Stomach (tissue), 9 donors: ENCODE measurements around the gene CCDC51. TPM values are rescaled to one million over a fixed set of nuclear protein-coding genes. Genes with fewer than 3 reads are reported as not detected.

Experiments used
- DNase-seq, 2 donors: peaks; one replicate each; pipeline versions ENCODE4 v3.0.0 to v3.0.0-alpha.2; 2013 to 2019
- H3K27ac ChIP-seq, 5 donors: fragments of 200-600 bp in 4 of 5; sonication (generic) in 4 of 5; one replicate each; pipeline ENCODE4 v1.5.1; 2013 to 2019; ENCODE audit warnings: mild to moderate bottlenecking in 1 of 5, moderate library complexity in 1 of 5
- H3K27me3 ChIP-seq, 3 donors: fragments of 200-600 bp; sonication (generic); one replicate each; pipeline ENCODE4 v1.5.1; 2017 to 2019; ENCODE audit warnings: mixed run types in 1 of 3
- H3K36me3 ChIP-seq, 4 donors: fragments of 200-600 bp; sonication (generic); 1 replicate in 3 of 4; 2 replicates in 1 of 4; pipeline ENCODE4 v1.5.1; 2016 to 2019
- H3K4me1 ChIP-seq, 4 donors: fragments of 200-600 bp; sonication (generic); one replicate each; pipeline ENCODE4 v1.5.1; 2016 to 2019
- H3K4me3 ChIP-seq, 4 donors: fragments of 200-600 bp; sonication (generic) in 3 of 4; one replicate each; pipeline ENCODE4 v1.5.1; 2016 to 2019; ENCODE audit warnings: mild to moderate bottlenecking in 1 of 4
- H3K9me3 ChIP-seq, 4 donors: fragments of 200-600 bp; sonication (generic); one replicate each; pipeline ENCODE4 v1.5.1; 2016 to 2019
- CTCF ChIP-seq, 7 experiments: fragments of 450-650 bp in 4 of 7; fragments of 200-600 bp in 3 of 7; sonication (generic) in 3 of 7; IDR thresholded peaks; one replicate each; pipeline ENCODE4 v1.5.1; 2016 to 2019; ENCODE audit warnings: antibody characterized with exemption in 7 of 7, control low read depth in 2 of 7, mild to moderate bottlenecking in 1 of 7
- EP300 ChIP-seq: sonication (generic); formaldehyde crosslinking; IDR thresholded peaks from one replicate; pipeline ENCODE4 v1.6.1; 2017; ENCODE audit warnings: antibody characterized with exemption
- POLR2A ChIP-seq, 4 donors: fragments of 450-650 bp; IDR thresholded peaks; one replicate each; pipeline ENCODE4 v1.6.1; 2016; ENCODE audit warnings: antibody characterized with exemption in 4 of 4, control low read depth in 2 of 4, mild to moderate bottlenecking in 1 of 4, moderate library complexity in 1 of 4
- POLR2AphosphoS5 ChIP-seq, 3 donors: sonication (generic); formaldehyde crosslinking; IDR thresholded peaks; one replicate each; pipeline ENCODE4 v1.6.1; 2016; ENCODE audit warnings: antibody characterized with exemption in 3 of 3
- WGBS, 5 donors: extraction: QIAGEN DNeasy Blood & Tissue Kit in 3 of 5; methylation state at CpG; one replicate each; pipeline versions ENCODE4 v1.1.5 to v1.1.7; 2013 to 2018; 5-methylcytosine and 5-hydroxymethylcytosine counted together
- intact Hi-C: fragments of 100-400 bp; cut with DNase I; formaldehyde crosslinking; loops from one replicate; pipeline ENCODE4 v1.15.1; 2023; ENCODE audit warnings: low total_unique reads
- polyA plus RNA-seq, 3 donors: library from polyadenylated mRNA; stranded (reverse); fragments of 200-250 nt; gene quantifications; one replicate each; pipeline ENCODE4 v1.2.3, GENCODE V29; 2013
- total RNA-seq, 5 donors: library from RNA; depleted of rRNA; stranded (reverse); fragments of >200 nt; gene quantifications; one replicate each; pipeline versions ENCODE4 v1.1.0 to v1.2.3, GENCODE V29; 2014 to 2016
- donor health status: healthy with polysubstance abuse.
- donor health status: Bipolar disorder and iron deficiency.
- donor health status: healthy.

The CCDC51 gene
- total and polyA plus RNA-seq, 8 donors: 1.8 to 12.5 (median 8.3) TPM

GRCh38 chr3:48446425-48447193 is 6.7 kb upstream of the CCDC51 start, which contains the start of gene ATRIP:
ATRIP (plus strand) TSS chr3:48446737; CDS start chr3:48446846, 109 bp downstream.
- H3K4me3 ChIP-seq: peak within 1 kb of the TSS; percentile 75 to 93 (median 79)

GRCh38 chr3:48446043-48446424 is 6.1 kb upstream of the CCDC51 start:
- Histone ChIP-seq H3K4me3 (peak overlapping the region; percentile 75 to 93 (median 79)), H3K9me3 (no peaks in the 10 kb centered on the region), H3K4me1 (peaks cover 24 to 51% (median 42%) of the 10 kb centered on the region in 4 donors), H3K36me3 (peaks cover 4 to 46% (median 43%) of the 10 kb centered on the region in 4 donors), H3K27me3 (no peaks in the 10 kb centered on the region), H3K27ac (peak overlapping the region; percentile 57 to 97 (median 93))
- DNase-seq: no peak
- WGBS, 5 donors: 9 to 16% (median 14%) methylated on average over 6 of the region's 6 CpGs
- intact Hi-C loops: no loop called here
- TF ChIP-seq EP300 (no peak), CTCF (IDR thresholded peaks at IDR 0.05) (no peak), POLR2AphosphoS5 (IDR thresholded peaks at IDR 0.05) (no peak), POLR2A (IDR thresholded peaks at IDR 0.05) (no peak)

More at GRCh38 chr3:48446425-48447193, 6.7 kb upstream of the CCDC51 start, which contains the start of gene ATRIP:
- Histone ChIP-seq H3K9me3 (no peaks in the 10 kb centered on the region), H3K4me1 (peaks cover 19 to 46% (median 36%) of the 10 kb centered on the region in 4 donors), H3K27me3 (no peaks in the 10 kb centered on the region), H3K36me3 (peaks cover 4 to 50% (median 47%) of the 10 kb centered on the region in 4 donors), H3K27ac (peak within 1 kb of the TSS; percentile 86 to 97 (median 93))
- intact Hi-C loops: no loop called here
- peak in 2 of 4 donors; percentile 22 to 72 for TF ChIP-seq POLR2A (IDR thresholded peaks at IDR 0.05)
- peak; percentile 96 to 99 (median 97) for TF ChIP-seq POLR2AphosphoS5 (IDR thresholded peaks at IDR 0.05)
- TF ChIP-seq EP300: no peak
- TF ChIP-seq CTCF (IDR thresholded peaks at IDR 0.05): no peak
- peak; percentile 92 to 97 for DNase-seq
- 0 to 1% (median 0%) methylated on average over 19 to 91 of the region's 91 CpGs for WGBS, 5 donors

- H3K4me3 ChIP-seq: peak overlapping the region in 2 of 4 donors; percentile 75 to 82
- TF ChIP-seq CTCF (IDR thresholded peaks at IDR 0.05): no peak
- TF ChIP-seq POLR2A (IDR thresholded peaks at IDR 0.05): no peak
- no peak for TF ChIP-seq POLR2AphosphoS5 (IDR thresholded peaks at IDR 0.05)
- TF ChIP-seq EP300: no peak
- H3K9me3 ChIP-seq: no peaks in the 10 kb centered on the region
- peaks cover 27 to 57% (median 44%) of the 10 kb centered on the region in 4 donors for H3K4me1 ChIP-seq
- DNase-seq: no peak
- intact Hi-C loops: no loop called here
- H3K27ac ChIP-seq: peak overlapping the region in 1 of 5 donors; percentile 96
- no peaks in the 10 kb centered on the region for H3K27me3 ChIP-seq
- peaks cover 4 to 40% (median 37%) of the 10 kb centered on the region in 4 donors for H3K36me3 ChIP-seq
- 58 to 71% (median 60%) methylated on average over 6 of the region's 6 CpGs for WGBS, 5 donors
Measured at GRCh38 chr3:48445277-48445882, 5.5 kb upstream of the CCDC51 start.

- intact Hi-C loops: no loop called here
- Histone ChIP-seq H3K36me3 (peaks cover 4 to 37% (median 35%) of the 10 kb centered on the region in 4 donors), H3K27ac (peak overlapping the region in 1 of 5 donors; percentile 95), H3K9me3 (no peaks in the 10 kb centered on the region), H3K4me3 (peak overlapping the region in 2 of 4 donors; percentile 70 to 81), H3K27me3 (no peaks in the 10 kb centered on the region), H3K4me1 (peaks cover 24 to 48% (median 39%) of the 10 kb centered on the region in 4 donors)
- WGBS, 5 donors: 73 to 77% (median 76%) methylated on average over 6 of the region's 6 CpGs
- TF ChIP-seq POLR2A (IDR thresholded peaks at IDR 0.05): no peak
- no peak for TF ChIP-seq CTCF (IDR thresholded peaks at IDR 0.05)
- TF ChIP-seq EP300: no peak
- no peak for TF ChIP-seq POLR2AphosphoS5 (IDR thresholded peaks at IDR 0.05)
- no peak for DNase-seq
Measured at GRCh38 chr3:48441940-48442339, 2.0 kb upstream of the CCDC51 start.
